GM19351 (cell line): ENCODE data around the gene PARD6A.

Experiments used
- ATAC-seq: cut with Tn5 transposase; IDR thresholded peaks from one replicate; pipeline ENCODE4 v1.9.1; 2021; ENCODE audit warnings: mild to moderate bottlenecking, moderate library complexity; ENCODE audit not compliant: unreplicated experiment

The PARD6A gene, protein sequence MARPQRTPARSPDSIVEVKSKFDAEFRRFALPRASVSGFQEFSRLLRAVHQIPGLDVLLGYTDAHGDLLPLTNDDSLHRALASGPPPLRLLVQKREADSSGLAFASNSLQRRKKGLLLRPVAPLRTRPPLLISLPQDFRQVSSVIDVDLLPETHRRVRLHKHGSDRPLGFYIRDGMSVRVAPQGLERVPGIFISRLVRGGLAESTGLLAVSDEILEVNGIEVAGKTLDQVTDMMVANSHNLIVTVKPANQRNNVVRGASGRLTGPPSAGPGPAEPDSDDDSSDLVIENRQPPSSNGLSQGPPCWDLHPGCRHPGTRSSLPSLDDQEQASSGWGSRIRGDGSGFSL

DNA sequence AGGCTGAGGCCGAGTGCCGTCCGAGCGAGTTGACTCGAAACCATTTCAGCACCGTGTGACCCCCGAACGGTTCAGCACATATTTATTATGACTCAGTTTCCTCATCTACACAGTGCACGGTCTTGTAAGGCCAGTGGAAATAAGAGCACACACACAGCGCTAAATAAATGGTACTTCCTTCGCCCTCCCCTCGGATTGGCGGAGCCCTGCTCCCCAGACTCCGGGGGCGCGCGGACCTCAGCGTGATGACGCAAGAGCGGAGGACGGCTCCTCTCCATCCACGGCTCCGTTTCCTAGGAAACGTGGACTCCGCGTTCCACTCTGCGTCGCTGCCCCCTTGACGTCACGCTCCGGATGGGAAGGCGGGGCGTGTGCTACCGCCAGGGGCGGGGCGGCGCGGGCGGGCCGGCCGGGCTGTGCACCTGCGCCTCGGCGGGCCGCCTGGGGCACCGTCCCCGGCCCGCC is at the start of gene PARD6A:
Gene PARD6A, plus strand, starts transcription at position 397 of the 465 bp plus-strand sequence. CDS start 79 bp downstream, outside the sequence.
- ATAC-seq = peak; percentile 72

DNA sequence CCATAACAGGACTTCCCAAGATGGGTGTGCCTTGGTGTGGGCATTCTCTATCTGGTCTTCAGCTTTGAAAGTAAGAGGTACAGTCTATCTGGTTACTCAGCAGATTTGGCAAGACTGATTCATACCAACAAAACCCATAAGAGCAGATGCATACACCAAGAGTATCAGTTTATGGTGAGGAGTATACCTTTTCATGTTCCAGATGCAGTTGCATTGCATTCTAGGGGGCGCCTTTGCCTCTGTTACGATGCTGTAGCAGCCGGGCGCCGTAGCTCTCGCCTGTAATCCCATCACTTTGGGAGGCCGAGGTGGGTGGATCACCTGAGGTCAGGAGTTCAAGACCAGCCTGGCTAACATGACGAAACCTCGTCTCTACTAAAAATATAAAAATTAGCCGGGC is 47.0 kb upstream of the PARD6A start:
- ATAC-seq = no peak

DNA sequence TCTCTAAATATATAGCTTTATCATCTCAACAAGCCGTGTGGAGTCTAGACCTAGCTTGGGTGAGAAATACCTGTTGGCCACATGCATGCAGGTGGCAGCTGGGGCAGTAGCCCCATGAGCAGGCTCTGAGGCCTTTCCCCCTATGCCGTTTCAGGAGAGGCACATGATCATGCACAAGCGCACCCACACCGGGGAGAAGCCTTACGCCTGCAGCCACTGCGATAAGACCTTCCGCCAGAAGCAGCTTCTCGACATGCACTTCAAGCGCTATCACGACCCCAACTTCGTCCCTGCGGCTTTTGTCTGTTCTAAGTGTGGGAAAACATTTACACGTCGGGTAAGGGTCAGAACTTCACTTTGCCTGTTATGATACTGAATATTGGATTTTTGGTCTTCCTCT is 32.5 kb upstream of the PARD6A start:
- no peak for ATAC-seq

DNA sequence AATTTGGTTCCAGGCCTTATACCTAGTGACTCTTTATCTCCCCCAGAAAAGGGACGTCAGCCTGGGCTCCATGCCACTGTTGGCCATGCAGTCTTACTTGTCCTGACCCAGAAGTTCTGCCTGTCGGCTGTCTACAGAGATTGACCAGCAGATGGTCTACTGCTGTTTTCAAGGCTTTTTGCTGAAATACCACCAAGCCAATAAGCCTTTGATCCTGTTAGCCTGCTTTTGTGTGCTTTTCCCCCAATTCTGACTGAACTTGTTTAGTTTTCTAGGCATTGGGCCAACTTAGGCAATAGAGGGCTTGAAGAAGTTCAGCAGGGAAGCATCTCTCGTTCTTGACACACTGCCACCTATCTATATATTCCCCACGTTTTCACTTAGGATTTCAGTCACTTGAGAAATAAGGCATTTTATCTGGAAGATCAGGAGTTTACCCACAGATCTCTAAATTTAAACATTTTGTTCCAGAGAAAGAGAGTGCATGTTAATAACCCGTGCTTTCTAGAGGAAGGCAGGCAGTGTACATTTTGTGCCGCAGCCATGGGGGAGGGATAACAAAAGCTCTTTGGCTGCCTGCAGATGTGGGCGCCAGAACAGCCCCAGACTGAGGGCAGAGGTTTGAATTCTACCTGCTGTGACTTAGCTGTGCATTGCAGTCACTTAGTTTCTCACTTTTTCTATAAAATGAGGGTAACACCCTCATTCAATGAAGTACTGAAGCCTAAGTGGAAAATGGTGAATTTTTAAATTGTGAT is 28.2 kb upstream of the PARD6A start:
- no peak for ATAC-seq

DNA sequence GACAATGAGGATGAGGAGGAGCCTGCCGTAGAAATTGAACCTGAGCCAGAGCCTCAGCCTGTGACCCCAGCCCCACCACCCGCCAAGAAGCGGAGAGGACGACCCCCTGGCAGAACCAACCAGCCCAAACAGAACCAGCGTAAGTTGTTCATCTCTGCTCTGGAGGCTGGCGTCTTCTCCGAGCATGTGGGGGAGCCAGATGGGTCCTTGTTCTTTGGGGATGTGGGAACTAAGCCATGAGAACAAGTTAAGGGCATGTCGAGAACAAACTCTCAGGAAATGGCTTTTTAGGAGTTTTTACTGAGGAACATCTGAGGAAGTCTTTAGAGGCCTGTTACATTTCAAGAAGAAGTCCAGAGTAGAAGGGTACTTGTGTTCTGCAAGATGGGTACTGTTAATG is 24.0 kb upstream of the PARD6A start:
- no peak for ATAC-seq

DNA sequence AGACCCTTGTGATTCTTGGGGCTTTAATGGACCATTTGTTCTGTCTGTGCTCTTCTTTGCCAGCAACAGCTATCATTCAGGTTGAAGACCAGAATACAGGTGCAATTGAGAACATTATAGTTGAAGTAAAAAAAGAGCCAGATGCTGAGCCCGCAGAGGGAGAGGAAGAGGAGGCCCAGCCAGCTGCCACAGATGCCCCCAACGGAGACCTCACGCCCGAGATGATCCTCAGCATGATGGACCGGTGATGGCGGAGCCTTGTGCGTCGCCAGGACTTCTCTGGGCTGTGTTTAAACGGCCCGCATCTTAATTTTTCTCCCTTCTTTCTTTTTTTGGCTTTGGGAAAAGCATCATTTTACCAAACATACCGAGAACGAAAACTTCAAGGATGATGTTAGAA is 23.1 kb upstream of the PARD6A start:
- no peak for ATAC-seq

DNA sequence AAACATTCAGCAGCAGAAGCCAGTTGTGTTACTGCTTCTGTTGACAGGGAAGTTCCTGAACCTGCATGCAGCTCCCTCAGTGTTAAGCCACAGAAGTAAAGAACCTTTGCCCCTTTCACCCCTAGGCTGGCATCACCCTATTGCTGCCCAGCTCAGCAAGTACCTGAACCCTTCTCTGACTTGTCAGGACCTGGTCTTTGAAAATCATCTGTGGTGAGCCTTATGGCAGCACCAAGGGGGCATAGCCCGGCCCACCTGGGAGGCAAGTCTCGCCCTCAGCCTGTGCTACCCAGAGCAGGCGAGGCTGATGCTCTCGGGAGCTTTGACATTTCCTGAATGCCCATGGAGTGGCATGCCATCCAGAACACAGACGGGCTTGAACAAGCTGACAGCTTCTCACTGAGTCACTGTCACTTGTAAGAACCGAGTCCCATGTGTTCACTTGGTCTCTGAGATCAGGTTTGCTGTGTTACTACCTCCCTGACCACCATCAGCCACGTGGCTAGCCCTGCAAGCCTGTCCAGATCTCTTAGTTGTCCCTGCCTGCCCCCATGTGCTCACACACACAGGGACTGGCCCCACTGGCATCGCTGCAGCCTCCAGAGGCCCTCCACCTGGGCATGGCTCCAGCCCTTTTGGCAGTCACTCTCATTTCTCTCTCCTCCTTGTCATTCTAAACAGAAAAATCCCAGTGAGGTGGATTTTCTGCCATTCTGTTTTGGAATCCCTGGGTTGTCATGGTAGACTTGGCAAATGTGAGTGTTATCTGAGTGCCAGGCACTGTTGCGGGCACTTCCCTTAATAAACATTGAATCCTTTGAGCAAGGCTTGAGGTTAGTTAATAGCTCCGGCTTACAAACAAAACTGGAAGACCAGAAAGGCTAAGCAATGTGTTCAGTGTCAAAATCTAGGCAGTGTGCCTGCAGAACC is 18.7 kb upstream of the PARD6A start:
- no peak for ATAC-seq

DNA sequence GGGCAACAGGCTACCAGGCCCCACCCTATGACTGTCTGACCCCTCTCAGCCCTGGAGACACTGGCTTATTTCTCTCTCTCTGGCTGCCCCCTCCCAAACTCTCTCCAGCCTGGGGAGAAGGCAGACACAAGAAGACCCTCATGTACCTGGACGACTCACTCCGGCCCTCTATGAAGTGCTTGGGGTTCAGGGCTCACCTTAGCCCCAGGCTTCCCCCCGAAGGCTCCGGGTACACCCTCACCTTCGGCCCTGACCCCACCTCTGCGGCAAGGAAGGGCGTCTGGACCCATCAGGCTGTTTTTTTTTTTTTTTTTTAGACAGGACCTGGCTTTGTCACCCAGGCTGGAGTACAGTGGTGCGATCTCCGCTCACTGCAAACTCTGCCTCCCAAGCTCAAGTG is 16.7 kb upstream of the PARD6A start:
- ATAC-seq = no peak

DNA sequence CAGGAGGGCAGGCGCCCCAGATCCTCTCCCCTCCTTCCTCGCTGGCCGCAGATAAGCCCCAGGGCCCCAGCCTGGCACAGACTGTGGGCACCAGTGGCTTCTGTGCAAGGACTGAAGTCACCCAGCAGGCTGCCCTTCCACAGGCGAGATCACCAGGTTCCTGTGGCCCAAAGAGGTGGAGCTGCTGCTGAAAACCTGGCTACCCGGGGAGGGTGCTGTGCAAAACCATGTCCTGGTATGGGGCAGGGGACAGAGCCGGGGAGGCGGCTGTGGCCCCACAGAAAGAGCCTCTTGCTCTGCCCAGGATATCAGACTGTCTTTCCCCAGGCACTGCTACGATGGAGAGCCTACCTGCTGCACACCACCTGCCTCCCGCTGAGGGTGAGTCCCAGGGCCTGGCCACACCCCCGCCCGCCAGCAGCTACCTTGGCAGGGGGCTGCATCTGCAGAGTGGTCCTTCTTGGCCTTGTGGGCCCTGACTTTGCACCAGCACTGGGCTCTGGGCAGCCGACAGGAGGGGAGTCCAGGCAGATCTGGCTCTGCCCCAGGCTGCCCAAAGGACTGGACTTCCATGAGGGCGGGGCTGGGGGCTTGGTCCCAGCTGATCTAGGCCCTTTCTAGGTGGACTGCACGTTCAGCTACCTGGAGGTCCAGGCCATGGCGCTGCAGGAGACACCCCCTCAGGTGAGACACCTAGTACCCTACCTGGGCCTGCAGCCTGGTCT is 15.2 kb upstream of the PARD6A start:
- ATAC-seq = peak; percentile 14

DNA sequence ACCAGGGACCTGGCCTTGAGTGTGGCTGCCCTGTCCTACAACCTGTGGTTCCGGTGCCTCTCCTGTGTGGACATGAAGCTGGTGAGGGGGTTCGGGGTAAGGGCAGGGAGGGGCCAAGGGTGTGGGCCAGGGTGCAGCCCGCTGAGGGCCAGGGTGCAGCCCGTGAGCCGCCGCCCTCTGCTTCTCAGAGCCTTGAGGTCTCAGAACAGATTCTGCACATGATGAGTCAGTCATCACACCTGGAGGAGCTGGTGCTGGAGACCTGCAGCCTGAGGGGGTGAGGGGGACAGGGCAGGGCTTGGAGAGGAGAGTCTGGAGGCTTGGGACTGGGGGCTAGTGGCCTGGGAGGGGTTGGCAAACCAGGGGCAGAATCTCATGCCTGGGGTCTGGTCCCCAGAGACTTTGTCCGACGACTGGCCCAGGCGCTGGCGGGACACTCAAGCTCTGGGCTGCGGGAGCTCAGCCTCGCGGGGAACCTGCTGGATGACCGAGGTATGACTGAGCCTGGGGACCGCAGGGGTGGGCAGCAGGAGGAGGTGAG is 13.6 kb upstream of the PARD6A start:
- no peak for ATAC-seq

DNA sequence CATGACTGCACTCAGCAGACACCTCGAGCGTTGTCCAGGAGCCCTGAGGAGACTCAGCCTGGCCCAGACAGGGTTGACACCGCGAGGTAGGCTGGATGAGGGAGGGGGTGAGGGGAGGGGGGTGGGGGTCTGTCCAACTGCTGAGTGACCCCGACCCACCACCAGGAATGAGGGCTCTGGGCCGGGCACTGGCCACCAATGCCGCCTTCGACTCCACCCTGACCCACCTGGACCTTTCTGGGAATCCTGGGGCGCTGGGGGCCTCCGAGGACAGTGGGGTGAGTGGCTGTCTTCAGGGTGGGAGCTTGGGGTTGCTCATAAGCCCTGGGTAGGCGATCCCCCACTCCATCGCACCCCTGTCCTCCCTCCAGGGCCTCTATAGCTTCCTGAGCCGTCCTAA is 13.1 kb upstream of the PARD6A start:
- ATAC-seq = no peak

DNA sequence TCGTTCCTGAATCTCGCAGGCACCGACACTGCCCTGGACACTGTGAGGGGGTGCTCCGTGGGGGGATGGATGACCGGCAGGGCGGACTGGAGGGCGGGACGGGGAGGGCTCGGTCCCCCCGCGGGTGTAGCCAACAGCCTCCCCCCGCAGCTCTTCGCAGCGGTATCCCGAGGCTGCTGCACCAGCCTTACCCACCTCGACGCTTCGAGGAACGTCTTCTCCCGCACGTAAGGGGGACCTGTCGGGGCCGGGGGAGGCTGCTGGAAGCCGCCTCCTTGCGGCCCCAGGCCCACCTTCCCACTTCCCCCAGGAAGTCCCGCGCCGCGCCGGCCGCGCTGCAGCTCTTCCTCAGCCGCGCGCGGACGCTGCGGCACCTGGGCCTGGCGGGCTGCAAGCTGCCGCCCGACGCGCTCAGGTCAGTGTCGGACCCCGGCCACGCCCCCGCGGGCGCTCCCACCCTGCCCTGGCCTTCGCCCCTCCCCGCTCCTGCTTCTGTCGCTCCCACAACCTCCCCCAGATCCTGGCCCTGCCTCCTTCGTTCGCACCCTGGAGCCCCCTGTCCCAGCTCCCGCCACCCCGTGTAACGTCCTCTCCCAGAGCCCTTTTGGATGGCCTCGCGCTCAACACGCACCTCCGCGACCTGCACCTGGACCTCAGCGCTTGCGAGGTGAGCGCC is 12.5 kb upstream of the PARD6A start:
- ATAC-seq = no peak

DNA sequence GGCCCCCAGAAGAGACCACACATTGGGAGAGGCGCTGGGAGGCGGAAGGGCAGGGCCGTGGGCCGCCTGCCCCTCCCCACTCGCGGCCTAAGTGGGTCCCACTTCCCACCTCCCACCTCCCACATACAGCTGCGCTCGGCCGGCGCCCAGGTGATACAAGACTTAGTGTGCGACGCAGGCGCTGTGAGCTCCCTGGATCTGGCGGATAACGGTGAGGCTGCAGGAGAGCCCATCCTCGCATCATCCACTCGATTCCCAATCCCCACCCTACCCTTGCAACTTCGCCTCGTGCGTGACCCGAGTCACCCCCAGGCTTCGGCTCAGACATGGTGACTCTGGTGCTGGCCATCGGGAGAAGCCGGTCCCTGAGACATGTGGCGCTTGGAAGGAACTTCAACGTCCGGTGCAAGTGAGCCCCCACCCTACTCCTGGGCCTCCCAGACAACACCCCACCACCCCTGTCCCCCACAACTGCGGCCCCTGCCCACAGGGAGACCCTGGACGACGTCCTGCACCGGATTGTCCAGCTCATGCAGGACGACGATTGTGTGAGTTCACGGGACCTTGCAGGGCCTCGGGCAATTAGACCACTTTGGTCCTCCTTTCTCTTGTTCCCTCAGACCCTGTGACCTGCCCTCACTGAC is 11.9 kb upstream of the PARD6A start:
- no peak for ATAC-seq

DNA sequence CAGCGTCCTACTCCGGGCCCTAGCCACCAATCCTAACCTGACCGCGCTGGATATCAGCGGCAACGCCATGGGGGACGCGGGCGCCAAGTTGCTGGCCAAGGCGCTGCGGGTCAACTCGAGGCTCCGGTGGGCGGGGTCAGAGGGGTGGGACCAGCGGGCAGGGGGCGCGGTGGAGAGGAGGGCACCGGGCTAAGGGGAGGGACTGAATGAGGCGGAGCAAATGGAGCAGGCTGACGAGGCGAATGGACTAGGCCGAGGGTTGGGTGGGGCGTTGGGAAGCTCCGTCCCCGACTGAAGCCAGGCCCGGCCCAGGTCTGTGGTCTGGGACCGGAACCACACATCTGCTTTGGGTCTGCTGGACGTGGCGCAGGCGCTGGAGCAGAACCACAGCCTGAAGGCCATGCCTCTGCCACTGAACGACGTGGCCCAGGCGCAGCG is 11.2 kb upstream of the PARD6A start:
- no peak for ATAC-seq

DNA sequence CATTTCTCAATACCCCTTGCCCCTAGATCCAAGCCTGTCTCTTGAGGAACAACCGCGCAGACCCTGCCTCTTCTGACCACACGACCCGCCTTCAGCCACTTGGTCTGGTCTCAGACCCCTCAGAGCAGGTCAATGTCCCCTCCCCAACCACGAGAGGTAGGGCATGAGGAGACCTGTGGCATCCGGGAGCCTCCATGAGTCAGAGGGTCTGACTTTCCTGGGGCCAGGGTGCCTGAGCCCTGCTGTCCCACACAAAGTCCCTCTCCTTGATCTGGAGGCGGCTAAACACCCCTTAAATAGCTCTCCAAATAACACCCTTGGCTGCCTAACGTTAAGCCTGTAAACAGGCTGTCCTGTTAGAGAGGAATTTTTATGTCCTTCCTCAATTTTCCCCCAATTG is 10.7 kb upstream of the PARD6A start:
- no peak for ATAC-seq

DNA sequence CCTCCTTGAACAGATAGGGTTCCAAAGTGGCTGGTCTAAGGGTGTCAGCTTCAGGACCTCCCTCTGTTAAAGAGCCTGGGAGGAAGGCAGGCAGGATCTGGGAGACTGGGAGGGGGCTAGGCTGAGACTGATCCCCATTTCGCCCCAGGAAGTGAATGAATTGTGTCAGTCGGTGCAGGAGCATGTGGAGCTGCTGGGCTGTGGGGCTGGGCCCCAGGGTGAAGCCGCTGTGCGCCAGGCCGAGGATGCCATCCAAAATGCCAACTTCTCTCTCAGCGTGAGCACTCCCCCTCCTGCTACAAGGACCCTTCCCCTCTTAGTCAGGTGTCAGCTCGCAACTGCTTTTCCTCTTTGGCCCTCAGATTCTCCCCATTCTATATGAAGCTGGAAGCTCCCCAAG is 9.7 kb upstream of the PARD6A start:
- no peak for ATAC-seq

DNA sequence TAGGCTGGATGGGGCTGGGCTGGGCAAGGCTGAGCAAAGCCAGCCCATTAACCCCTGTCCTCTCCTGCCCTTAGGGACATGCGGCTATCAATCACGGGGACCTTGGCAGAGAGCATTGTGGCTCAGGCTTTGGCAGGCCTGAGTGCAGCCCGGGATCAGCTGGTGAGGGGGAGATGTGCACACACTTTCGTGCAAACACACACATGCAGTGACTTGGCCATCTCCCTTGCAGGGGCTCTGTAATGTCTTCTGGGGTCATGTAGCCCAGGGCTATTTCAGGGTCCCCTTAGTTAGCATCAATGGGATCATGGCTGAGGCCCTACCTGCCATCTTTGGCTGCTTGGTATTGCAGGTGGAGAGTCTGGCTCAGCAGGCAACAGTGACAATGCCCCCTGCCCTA is 8.9 kb upstream of the PARD6A start:
- ATAC-seq = no peak

DNA sequence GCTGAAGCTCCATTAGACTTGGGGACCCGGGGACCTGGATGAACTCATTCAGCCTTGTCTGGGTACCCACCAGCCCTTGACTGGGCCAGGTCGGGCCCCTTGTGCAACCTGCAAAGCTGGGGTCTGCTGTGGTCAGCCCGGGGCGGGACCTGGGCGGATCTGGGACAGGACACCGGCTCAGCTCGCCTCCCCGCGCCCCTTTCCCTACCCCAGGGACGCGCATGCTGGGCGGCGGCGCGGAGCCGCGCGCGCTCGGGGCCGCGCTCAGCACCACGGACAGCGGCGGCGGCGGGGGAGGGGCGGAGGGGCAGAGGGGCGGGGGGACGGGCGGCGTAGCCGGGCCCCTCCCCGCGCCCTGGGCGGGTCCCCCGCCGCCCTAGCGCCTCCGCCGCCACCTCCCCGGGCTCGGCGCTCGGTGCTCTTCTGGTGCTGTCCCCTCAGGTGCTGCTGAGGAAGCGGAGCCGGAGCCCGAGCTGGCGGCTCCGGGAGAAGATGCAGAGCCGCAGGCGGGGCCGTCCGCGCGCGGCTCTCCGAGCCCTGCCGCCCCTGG is 8.1 kb upstream of the PARD6A start:
- ATAC-seq = no peak
